Stimulated activated CD4-positive, alpha-beta T cell treated with anti-CD3 and anti-CD28 coated beads, Interleukin-1b, Interleukin-23, amount 100 ng/mL, for 24 hours (primary cell): Measurements from ENCODE around the gene ARID5A.
A peak's percentile ranks its signal among the peaks of the same experiment; 100 is the strongest.
"Not testable (repeated sequence)": the region's sequence is repeated elsewhere in the genome, so short reads cannot be mapped to it uniquely, and the experiment has no call there.

Experiments
- DNase-seq, 4 experiments: peaks; one replicate each; pipeline ENCODE4 v3.0.0-alpha.2; 2020; ENCODE audit warnings: low read depth in 4 of 4, low spot score in 1 of 4

The ARID5A gene, protein sequence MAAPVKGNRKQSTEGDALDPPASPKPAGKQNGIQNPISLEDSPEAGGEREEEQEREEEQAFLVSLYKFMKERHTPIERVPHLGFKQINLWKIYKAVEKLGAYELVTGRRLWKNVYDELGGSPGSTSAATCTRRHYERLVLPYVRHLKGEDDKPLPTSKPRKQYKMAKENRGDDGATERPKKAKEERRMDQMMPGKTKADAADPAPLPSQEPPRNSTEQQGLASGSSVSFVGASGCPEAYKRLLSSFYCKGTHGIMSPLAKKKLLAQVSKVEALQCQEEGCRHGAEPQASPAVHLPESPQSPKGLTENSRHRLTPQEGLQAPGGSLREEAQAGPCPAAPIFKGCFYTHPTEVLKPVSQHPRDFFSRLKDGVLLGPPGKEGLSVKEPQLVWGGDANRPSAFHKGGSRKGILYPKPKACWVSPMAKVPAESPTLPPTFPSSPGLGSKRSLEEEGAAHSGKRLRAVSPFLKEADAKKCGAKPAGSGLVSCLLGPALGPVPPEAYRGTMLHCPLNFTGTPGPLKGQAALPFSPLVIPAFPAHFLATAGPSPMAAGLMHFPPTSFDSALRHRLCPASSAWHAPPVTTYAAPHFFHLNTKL

GRCh38 chr2:96536445-96537065 is at the start of gene ARID5A:
TSS of gene ARID5A (plus strand) at chr2:96536752. CDS start at chr2:96536827, 75 bp downstream.
- peak; percentile 85 to 95 (median 87) for DNase-seq

DNA sequence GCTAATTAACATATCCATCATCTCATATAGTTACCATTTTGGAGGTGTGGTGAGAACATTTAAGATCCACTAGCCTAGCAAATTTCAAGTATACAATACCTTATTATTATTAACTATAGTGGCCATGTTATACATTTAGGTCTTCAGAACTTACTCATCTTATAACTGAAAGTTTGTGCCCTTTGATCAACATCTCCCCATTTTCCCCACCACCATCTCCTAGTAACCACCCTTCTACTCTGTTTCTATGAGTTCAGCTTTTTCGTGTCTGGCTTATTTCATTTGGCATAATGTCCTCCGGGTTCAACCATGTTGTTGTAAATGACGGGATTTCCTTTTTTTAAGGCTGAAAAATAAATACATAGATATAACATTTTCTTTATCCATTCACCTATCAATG is 47.3 kb upstream of the ARID5A start:
- no peak for DNase-seq

DNA sequence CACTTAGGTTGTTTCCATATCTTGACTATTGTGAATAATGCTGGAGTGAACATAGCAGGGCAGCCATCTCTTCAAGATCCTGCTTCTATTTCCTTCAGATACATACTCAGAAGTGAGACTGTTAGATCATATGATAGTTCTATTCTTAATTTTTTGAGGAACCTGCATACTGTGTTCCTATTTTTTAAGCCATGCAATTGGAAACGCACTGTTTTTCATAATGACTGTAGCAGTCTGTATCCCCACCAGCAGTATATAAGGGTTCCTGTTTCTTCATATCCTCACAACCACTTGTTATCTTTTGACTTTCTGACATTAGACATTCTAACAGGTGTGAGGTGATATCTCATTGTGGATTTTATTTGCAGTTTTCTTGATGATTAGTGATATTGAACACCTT is 46.9 kb upstream of the ARID5A start:
- no peak for DNase-seq

DNA sequence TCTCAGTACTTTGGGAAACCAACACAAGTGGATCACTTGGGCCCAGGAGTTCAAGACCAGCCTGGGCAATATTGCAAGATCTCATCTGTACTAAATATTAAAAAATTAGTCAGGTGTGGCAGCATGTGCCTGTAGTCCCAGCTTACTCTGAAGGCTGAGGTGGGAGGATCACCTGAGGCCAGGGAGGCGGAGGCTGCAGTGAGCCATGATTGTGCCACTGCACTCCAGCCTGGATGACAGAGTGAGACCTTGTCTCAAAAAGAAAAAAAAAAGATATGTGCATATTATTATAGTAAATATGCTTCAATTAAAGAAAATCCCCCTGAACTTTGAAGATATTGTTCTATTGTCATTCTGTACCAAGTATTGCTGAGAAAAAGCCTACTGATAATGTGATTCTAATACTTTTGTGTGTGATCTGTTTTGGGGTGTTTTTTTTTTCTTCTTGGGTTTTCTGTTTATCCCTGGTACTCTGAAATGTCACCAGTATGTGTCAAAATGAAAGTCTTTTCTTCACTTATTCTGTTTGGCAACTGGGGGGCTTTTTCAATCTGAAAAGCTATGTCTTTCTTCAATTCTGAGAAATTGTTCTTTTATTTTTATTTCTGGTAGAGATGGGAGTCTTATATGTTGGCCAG is 44.6 kb upstream of the ARID5A start:
- DNase-seq: no peak

DNA sequence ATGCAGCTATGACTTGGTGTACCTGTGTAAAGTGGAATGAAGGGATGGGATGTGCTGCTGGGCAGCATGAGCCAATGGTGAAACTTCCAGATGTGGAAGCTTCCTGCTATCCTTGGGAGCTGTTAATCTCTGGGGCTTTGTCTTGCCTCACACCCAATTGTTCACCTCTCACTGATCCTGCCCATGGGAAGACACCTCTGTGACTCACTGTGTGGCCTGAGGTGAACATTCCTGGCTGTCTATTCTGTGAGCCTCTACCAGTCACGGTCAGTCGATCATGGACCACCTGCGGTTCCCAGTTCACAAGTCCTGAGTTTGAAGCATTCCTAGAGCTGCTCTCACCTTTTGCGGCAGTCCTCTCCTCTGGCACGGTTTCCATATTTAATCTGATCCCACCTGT is 43.5 kb upstream of the ARID5A start:
- no peak for DNase-seq

GRCh38 chr2:96494188-96494587 is 42.4 kb upstream of the ARID5A start:
- no peak for DNase-seq

- DNase-seq: no peak
Measured at GRCh38 chr2:96495982-96496629, 40.4 kb upstream of the ARID5A start.

DNA sequence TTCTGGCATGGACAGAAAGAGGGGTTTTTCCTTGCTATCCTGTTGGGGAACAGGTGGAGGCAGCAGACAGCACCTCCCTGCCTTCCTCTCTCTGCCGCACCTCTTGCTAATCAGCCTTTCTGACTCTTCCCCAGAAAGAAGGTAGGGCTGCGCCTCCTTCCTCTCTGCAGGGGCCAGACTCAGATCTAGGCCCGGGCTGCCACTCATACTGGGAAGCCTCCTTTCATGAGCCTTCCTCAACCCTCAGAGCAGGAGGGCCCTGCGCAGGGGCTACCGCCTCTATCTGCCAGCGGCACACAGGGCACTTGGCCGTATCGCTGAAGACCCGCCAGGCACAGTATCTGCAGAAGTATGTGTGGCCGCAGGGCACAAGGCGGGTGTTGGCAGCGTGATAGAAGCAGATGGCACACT is 38.5 kb upstream of the ARID5A start:
- DNase-seq: no peak

DNA sequence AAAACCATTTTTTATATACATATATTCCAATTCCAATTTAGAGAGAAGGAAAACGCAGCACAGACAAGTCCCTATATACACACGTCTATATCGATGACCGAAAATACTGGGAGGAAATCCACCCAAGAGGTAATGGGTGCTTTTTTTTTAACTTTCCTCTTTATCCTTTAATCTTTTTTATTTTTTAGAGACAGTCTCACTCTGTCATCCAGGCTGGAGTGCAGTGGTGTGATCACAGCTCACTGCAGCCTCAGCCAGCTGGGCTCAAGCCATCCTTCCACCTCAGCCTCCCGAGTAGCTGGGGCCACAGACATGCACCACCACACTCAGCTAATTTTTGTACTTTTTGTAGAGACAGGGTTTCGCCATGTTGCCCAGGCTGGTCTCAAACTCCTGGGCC is 37.9 kb upstream of the ARID5A start:
- DNase-seq: not testable (repeated sequence)

- DNase-seq: no peak
Measured at GRCh38 chr2:96499061-96499960, 37.2 kb upstream of the ARID5A start.

DNA sequence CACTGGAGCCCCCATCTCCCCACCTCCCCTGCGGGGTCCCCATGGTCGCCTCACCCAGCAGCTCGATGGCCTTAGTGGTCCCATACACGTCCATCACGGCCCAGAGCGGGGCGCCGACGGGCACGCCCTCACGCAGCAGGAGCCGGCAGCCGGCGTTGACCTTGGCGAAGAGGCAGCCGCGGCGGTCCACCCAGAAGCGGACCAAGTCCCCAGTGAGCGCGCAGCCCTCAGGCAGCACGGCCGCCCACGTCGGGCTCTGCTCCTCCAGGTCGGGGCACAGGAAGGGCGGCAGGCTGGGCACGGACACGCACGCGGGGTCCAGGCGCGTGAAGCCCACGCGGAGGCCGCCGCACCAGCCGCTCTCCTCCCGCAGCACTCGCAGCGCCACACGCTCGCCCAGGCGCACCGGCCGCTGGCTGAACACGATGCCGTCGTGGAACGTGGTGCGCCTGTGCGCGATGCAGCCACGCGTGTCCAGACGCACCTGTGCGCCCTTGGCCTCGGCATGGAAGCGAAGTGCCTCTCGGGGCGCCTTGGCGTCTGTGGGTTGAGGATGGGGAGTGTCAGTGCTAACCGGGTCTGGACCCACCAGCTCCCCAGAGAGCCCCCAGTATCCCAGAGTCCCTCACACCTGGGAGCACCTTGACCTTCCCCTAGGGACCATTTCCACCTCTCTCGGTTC is 36.0 kb upstream of the ARID5A start:
- DNase-seq: no peak

- no peak for DNase-seq
Measured at GRCh38 chr2:96501471-96501874, 35.1 kb upstream of the ARID5A start.

- no peak for DNase-seq
Measured at GRCh38 chr2:96501886-96502810, 34.4 kb upstream of the ARID5A start.

- DNase-seq: no peak
Measured at GRCh38 chr2:96502891-96503636, 33.5 kb upstream of the ARID5A start.

DNA sequence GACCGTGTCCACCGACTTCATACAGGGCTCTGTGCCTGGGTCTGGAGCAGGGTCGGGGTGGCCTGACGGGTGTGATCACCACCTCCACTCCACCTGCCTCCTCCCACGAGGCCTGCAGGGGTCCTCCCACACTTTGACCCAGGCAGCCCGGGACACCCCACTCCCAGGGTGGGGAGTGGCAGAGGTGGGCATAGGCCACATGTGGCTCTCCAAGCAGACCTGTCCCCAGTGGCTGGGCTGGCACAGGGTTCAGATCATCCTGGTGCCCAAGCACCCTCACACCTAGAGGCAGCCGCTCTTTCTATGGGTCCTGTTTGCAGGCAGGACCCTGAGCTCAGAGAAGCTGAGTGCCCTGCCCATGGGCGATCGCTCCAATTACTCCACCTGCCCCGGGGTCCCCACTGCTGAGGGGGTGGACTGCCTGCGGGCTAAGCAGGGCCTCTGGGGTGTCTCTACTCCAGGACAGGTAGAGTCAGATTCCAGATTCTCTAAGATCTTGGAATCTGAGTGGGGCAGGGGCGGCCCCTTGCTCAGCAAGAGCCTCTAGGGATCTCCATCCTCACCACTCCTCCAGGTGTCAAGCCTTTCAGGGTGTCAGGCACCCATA is 32.8 kb upstream of the ARID5A start:
- DNase-seq: no peak

GRCh38 chr2:96505231-96505889 is 31.2 kb upstream of the ARID5A start, which contains the start of gene NEURL3:
TSS of gene NEURL3 (minus strand) at chr2:96505357. CDS start at chr2:96505286, 71 bp downstream.
- DNase-seq: no peak
